Kidney (tissue), 14 donors: Measurements from ENCODE around the gene RASL11B. TPM values are rescaled to one million over a fixed set of nuclear protein-coding genes. Genes with fewer than 3 reads are reported as not detected.
A peak's percentile ranks its signal among the peaks of the same experiment; 100 is the strongest.

Experiments used
- DNase-seq, 5 donors: peaks; one replicate each; pipeline ENCODE4 v3.0.0-alpha.2; 2013 to 2020
- FAIRE-seq: peaks from 2 replicates; lab custom pipeline; 2012; peaks lifted over from hg19 to GRCh38; lab: Jason Lieb, UNC
- H3K27ac ChIP-seq, 2 donors: one replicate each; pipeline ENCODE4 v1.7.0; 2013; ENCODE audit warnings: low read depth in 2 of 2, low read length in 2 of 2, inconsistent platforms in 1 of 2
- H3K27me3 ChIP-seq: one replicate; pipeline ENCODE4 v1.7.1; 2013; ENCODE audit warnings: low read length, inconsistent platforms; ENCODE audit not compliant: control insufficient read depth, insufficient read depth
- H3K36me3 ChIP-seq, 3 donors: one replicate each; pipeline versions ENCODE4 v1.7.0 to v1.7.1; 2013; ENCODE audit warnings: low read length in 3 of 3, control low read depth in 1 of 3, inconsistent platforms in 1 of 3; ENCODE audit not compliant: insufficient read depth in 3 of 3, control insufficient read depth in 2 of 3
- H3K4me1 ChIP-seq, 3 donors: one replicate each; pipeline versions ENCODE4 v1.7.0 to v1.7.1; 2013; ENCODE audit warnings: low read length in 3 of 3, inconsistent platforms in 1 of 3, low read depth in 1 of 3; ENCODE audit not compliant: control insufficient read depth in 2 of 3, insufficient read depth in 2 of 3
- H3K4me3 ChIP-seq, 3 donors: one replicate each; pipeline versions ENCODE4 v1.7.0 to v1.8.1; 2013; ENCODE audit warnings: low read length in 3 of 3, control low read depth in 1 of 3, inconsistent platforms in 1 of 3
- H3K9ac ChIP-seq, 3 donors: one replicate each; pipeline versions ENCODE4 v1.7.0 to v1.7.1; 2013; ENCODE audit warnings: low read length in 3 of 3, control low read depth in 1 of 3, inconsistent platforms in 1 of 3
- H3K9me3 ChIP-seq, 3 donors: one replicate each; pipeline versions ENCODE4 v1.7.0 to v1.7.1; 2013; ENCODE audit warnings: low read length in 3 of 3, control low read depth in 1 of 3, inconsistent platforms in 1 of 3; ENCODE audit not compliant: control insufficient read depth in 2 of 3, insufficient read depth in 1 of 3
- intact Hi-C: fragments of 100-400 bp; cut with DNase I; formaldehyde crosslinking; loops from one replicate; pipeline ENCODE4 v1.11.1; 2022
- polyA plus RNA-seq: library from polyadenylated mRNA; stranded (reverse); fragments of 350-450 nt; fragmentation: Illumina TruSeq; extraction: RNeasy Lipid Tissue Mini Kit (QIAGEN cat#74804); gene quantifications from one replicate; pipeline ENCODE4 v1.2.3, GENCODE V29; 2014; ENCODE audit warnings: low read depth, low replicate concordance; ENCODE audit not compliant: insufficient read depth
- total RNA-seq: library from RNA; stranded (reverse); fragmentation: NEBNext Ultra II Directional; extraction: Animal tissue kit (Norgen Biotek cat#: 25700); gene quantifications from one replicate; pipeline ENCODE4 v1.2.1, GENCODE V29; 2021
- TF ChIP-seq, protein P1 (sequence below): IDR thresholded peaks from 3 replicates; pipeline ENCODE4 v1.5.1; 2012; ENCODE audit warnings: mild to moderate bottlenecking, moderate library complexity, borderline replicate concordance; ENCODE audit not compliant: insufficient read depth; ENCODE audit errors: extremely low read depth
- donor health status: control.
- donor health status: control.
- donor health status: control.
- donor health status: control.
- donor health status: control.
- donor health status: DM: yes; HTN: yes; CAD: no.
- donor health status: Normal renal cell carcinoma (clear cell type).

Gene RASL11B
- total and polyA plus RNA-seq, 2 donors from 2014 or later, result 4.3 to 45.9 TPM

DNA sequence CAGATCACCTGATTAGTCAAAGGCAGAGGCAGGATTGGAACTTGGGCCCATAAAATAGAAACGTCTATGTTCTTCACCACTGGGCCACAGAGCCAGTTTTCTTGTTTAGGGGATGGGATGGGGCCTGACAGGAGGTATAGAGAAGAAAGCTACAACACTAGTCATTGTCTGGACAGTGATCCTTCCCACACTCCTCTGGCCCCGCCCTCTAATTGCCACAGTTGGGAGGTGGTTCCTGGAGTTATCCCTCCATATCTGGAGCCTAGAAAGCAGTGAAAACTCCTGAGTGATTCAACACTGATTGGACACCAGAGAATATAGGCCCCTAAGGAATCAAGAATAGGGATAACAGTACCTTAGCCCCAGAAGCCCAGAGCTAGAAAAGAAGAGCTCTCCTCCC lies 22.9 kb downstream of the RASL11B start:
- Histone ChIP-seq H3K4me3 (no peak overlapping the region), H3K9me3 (no peaks in the 10 kb centered on the region), H3K27me3 (no peaks in the 10 kb centered on the region), H3K9ac (no peak overlapping the region), H3K27ac (no peak overlapping the region), H3K36me3 (no peaks in the 10 kb centered on the region), H3K4me1 (peaks cover 0 to 5% (median 0%) of the 10 kb centered on the region in 3 donors)
- no peak for FAIRE-seq
- TF ChIP-seq, protein P1, sequence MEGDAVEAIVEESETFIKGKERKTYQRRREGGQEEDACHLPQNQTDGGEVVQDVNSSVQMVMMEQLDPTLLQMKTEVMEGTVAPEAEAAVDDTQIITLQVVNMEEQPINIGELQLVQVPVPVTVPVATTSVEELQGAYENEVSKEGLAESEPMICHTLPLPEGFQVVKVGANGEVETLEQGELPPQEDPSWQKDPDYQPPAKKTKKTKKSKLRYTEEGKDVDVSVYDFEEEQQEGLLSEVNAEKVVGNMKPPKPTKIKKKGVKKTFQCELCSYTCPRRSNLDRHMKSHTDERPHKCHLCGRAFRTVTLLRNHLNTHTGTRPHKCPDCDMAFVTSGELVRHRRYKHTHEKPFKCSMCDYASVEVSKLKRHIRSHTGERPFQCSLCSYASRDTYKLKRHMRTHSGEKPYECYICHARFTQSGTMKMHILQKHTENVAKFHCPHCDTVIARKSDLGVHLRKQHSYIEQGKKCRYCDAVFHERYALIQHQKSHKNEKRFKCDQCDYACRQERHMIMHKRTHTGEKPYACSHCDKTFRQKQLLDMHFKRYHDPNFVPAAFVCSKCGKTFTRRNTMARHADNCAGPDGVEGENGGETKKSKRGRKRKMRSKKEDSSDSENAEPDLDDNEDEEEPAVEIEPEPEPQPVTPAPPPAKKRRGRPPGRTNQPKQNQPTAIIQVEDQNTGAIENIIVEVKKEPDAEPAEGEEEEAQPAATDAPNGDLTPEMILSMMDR, result no peak
- intact Hi-C loops, result no loop called here
- DNase-seq, result no peak

DNA sequence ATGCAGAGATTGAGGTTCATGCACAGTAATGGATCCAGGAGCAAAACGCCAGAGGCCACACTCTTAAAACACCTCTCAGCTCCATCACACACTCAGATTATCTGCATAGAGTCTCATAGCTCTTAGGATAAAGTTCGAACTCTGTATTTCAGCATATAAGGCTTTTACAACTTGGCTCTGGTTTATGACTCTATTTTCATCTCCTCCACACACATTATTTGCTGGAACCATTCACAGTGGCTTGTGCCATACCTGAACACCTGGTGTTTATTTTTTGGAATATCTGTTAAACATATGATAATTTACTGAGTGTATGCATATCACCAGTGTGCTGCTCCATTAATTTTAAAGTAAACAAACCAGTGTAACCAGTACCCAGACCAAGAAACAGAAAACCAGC lies 27.2 kb downstream of the RASL11B start:
- Histone ChIP-seq H3K27ac (no peak overlapping the region), H3K36me3 (no peaks in the 10 kb centered on the region), H3K9me3 (no peaks in the 10 kb centered on the region), H3K9ac (no peak overlapping the region), H3K4me1 (peaks cover 0 to 5% (median 0%) of the 10 kb centered on the region in 3 donors), H3K4me3 (no peak overlapping the region), H3K27me3 (no peaks in the 10 kb centered on the region)
- intact Hi-C loops, result no loop called here
- FAIRE-seq (no peak), DNase-seq (no peak)
- TF ChIP-seq, protein P1, result no peak

DNA sequence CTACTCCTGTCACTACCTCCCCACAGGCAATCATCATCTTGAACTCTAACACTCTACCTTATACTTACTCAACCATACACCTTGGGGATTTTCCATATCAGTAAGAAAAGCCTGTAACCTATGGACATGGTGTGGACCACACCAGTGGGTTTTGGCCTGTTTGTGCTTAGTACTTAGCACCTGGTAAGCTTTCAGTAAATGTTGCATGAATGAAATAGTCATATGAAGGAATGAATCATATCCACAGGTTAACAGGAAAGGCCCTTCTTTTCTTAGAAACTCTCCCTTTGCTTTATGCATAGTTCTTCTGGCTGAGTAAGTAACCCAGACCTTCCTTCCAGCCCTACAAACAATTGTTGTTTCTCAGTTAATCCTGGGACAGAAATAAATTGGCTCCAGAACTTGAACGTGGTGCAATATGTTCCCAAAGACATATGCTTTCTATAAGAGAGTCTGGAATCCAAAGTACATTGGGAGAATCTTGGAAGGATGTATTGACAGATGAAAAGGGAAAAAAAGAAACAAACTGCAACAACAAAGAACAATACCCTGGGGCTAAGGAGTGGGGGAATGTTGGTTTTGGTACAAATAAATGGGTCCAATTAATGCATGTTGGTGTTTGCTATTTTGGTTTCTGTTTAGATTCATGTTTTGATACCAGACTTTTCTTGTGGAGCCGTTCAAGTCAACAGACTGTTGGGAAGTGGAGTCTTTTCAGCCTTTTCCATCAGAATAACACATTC lies 27.8 kb downstream of the RASL11B start:
- DNase-seq, result peak in 1 of 5 donors; percentile 35
- intact Hi-C loops, result no loop called here
- H3K9me3 ChIP-seq, result no peaks in the 10 kb centered on the region

More for the DNA sequence above, 27.8 kb downstream of the RASL11B start:
- no peak overlapping the region for H3K27ac ChIP-seq
- TF ChIP-seq, protein P1, result no peak
- no peaks in the 10 kb centered on the region for H3K27me3 ChIP-seq
- no peaks in the 10 kb centered on the region for H3K36me3 ChIP-seq
- H3K9ac ChIP-seq, result no peak overlapping the region
- H3K4me3 ChIP-seq, result no peak overlapping the region
- FAIRE-seq, result no peak
- peaks cover 0 to 5% (median 0%) of the 10 kb centered on the region in 3 donors for H3K4me1 ChIP-seq
